GM20431 (cell line): ENCODE measurements around the gene CNST.

Source experiments
- in situ Hi-C: fragments of 300-500 bp; cut with MseI, MboI; formaldehyde crosslinking; loops from one replicate; pipeline ENCODE4 v1.15.0; 2020; ENCODE audit warnings: low sequenced_read_pairs; ENCODE audit not compliant: unreplicated experiment

The CNST gene

GRCh38 chr1:246566128-246566812, at the start of gene CNST, which contains the start of gene TFB2M:
CNST (plus strand) TSS chr1:246566456; CDS start chr1:246591563, 25,107 bp downstream.
TFB2M (minus strand) TSS chr1:246566261; CDS start chr1:246566138, 123 bp downstream.
- in situ Hi-C loops, result no loop called here

DNA sequence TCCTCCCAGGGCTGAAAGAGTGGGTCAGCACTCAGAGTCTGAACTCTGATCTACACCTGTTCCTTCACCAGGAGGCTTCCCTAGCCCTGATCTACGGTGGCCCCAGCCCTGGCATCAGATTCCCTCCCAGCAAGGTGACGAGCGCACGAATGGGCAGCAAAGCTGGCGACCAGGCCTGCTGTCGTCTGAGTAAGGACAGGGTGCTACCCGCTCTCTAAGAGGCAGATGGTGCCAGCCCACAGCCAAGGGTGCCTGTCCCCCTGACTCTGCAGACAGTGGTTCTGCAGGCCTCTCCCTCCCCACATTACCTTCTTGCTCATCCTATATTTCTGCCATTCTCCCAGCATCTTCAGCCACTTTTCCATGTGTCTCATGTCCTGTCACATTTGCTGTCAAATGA, 48.9 kb upstream of the CNST start:
- in situ Hi-C loops, result no loop called here

GRCh38 chr1:246518456-246519205, 47.6 kb upstream of the CNST start:
- in situ Hi-C loops, result no loop called here

DNA sequence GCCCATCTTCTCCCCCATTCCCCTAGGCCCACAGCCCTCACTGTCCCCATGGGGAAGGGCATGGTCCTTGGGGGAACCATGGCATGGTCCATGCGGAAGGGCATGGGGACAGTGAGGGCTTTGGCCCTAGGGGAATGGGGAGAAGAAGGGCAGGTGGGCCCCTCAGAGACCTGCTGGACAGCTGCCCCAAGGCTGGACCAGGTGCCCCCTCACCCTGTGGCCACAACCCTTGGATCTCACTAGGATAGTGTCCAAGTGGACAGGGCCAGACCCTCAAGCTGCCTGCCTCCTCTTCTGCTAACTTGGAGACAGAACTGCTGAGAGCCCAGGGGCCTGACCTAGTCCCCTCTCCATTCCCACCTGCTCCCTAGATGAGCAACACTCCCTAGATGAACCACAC, 46.7 kb upstream of the CNST start:
- in situ Hi-C loops, result no loop called here

GRCh38 chr1:246526380-246526779, 39.9 kb upstream of the CNST start:
- in situ Hi-C loops, result no loop called here

DNA sequence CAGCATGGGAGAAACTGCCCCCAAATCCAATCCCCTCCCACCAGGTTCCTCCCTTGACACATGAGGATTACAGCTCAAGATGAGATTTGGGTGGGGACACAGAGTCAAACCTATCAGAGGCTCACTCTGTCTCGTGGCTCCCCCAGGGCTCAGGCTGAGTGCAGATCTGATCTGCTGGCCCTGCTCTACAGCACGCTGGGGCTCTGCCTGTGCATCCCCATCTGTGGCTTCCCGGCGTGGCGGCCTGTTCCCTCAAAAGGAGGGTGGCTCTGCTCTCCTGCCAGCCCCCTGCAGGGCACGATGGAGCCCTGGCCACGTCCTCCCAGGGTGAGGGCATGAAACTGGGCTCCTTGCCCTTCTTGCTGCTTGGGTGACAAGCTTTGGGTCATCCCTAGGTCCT, 39.3 kb upstream of the CNST start:
- in situ Hi-C loops, result no loop called here

GRCh38 chr1:246527402-246528088, 38.7 kb upstream of the CNST start:
- in situ Hi-C loops, result no loop called here

DNA sequence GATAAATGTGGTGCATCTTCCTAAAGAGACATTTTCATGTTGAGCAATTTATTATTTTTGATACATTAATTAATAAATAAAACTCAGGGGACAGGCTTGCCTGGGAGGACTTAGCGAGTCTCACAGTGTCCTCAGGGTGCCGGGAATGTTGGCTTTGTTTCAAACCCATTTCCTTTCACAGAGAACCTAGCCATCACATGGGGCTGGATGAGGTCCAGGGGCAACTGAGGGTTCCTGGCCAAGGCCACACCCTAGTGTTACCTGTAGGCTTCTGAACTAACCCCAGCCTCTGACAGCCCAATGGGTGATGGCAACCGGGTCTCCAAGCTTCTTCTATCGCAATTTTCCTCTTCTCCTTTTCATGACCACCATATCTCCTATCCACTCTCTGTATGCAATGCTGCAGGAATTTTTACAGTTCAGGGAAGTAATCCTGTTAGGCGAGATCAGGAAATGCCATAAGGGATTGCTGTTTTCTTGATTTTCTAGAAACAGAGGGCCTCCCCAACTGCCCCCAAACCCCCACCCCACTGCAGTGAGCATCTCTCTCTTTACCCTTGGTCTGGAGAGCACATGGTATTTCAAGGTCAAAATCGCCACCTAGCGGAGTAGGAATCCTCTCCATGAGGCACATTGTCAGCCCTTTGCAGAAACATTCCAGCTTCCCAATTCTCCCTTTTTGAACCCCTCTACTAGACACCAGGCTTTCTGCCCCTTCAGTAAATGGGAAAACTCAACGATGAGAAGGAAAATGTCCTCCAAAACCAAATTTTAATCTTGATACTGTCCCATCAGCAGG, 37.1 kb upstream of the CNST start:
- in situ Hi-C loops, result no loop called here

DNA sequence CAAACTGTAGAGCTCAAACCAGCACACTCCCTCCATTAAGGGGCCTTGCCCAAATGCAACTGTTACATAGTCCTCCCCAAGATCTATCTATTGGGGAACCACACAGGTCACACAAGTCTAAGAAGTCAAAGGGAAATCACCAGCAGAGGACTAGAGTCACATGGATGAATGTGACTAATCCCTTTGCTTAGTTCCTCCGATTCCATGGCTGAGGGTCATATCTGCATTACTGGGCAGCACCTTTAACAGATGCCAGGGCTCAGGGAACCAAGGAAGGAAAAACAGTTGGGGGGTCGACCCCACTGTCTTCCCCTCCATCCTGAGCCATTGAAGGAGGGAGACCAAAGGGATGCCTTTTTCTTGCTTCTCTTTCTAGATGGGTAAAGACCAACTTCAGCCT, 35.8 kb upstream of the CNST start:
- in situ Hi-C loops, result no loop called here

- in situ Hi-C loops, result no loop called here
These were observed 33.7 kb upstream of the CNST start for GRCh38 chr1:246532519-246532918.

- in situ Hi-C loops, result no loop called here
These were observed 32.8 kb upstream of the CNST start for GRCh38 chr1:246533371-246533905.

- in situ Hi-C loops, result no loop called here
These were observed 32.1 kb upstream of the CNST start for GRCh38 chr1:246534114-246534513.

GRCh38 chr1:246537441-246537840, 28.8 kb upstream of the CNST start:
- in situ Hi-C loops, result no loop called here

DNA sequence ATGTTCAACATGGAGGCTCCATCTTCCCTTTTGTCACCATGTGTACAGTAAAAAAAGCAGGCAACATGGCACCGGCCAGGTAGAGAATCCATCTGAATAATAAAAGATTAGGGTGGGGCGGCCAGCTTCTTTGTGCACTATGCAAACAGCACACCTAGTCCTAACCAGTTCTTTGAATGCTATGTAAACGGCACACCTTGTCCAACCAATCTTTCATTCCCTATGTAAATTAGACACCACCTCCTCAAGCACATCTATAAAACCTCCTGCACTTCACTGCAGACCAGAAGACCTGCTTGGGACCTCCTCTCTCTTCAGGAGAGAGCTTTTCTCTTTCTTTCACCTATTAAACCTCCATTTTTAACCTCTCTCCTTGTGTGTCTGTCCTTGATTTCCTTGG, 28.4 kb upstream of the CNST start:
- in situ Hi-C loops, result no loop called here

DNA sequence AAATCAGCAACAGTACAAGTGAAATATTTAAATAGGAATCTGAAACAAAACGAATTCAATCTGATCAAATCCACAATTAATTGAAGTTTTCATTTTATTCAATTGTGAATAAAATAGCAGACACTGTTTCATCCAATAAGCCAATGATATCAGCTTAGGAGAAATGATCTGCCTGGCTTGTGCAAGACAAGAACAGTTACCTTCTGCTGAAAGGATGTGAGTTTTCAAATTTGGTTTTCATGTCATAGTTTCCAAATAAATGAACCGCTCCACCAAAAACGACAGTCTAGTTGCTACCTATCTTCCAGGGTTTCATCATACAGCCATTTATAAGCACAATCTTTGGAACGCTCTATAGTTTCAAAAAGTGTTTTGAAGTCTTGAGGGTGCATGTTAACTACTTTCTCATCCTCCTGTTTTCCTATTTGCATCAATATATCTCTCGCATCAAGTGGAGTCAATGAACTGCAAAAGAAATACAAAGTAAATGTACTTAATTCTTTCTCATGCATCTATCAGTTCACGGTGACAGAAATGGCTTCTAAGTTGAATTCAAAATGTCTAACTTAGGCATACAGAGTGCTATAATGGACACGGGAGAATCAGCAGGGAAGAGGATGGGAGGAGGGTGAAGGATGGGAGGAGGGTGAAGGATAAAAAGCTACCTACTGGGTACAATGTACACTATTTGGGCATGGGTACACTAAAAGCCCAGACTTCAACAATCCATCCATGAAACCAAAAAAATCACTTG, 25.3 kb upstream of the CNST start:
- in situ Hi-C loops, result no loop called here

DNA sequence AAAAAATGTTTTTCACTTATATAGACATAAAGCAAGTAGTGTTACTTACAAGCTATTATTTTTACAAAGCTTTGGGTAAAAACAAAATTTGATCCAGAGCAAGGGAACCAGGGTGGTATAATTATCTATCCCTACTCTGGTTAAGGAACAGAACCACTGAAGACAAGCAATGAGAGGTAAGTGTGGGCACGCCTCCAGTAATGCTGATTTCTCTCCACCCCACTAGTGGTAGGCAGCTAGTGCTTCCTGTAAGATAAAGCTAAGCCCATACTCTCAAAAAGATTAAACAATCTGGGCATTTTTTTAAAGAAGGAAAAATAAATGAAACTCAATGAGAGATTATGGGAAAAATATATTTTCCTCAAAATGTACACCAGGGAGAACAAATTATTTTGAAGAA, 22.3 kb upstream of the CNST start:
- in situ Hi-C loops, result no loop called here

GRCh38 chr1:246549665-246550064, 16.6 kb upstream of the CNST start:
- in situ Hi-C loops, result no loop called here

DNA sequence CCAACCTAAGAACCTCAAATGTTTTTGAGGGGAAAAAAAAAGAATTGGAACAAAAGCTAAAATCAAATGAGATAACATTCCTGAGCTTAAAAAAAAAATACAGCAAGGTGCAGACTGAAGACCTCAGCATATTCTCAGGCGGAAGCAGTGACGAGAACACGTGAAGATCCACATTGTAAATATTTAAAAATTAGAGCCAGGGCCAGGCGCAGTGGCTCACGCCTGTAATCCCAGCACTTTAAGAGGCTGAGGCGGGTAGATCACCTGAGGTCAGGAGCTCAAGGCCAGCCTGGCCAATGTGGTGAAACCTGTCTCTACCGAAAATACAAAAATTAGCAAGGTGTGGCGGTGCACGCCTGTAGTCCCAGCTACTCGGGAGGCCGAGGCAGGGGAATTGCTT, 15.9 kb upstream of the CNST start:
- in situ Hi-C loops, result no loop called here

DNA sequence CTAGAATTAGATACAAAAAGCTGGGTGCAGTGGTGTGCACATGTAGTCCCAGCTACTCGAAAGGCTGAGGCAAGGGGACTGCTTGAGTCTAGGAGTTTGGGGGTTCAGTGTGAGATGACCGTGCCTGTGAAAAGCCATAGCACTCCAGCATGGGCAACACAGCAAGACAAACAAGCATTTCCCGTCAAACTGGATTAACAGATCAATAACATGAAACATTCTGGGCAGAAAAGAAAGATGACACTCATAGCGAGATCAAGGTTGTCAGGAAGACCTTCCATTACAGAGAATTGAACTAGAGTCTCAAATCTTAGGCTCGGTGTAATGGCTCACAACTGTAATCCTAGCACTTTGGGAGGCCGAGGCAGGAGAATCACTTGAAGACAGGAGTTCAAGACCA, 14.1 kb upstream of the CNST start:
- in situ Hi-C loops, result no loop called here
